C4-2B (cell line): ENCODE results near the gene PLEKHA8.
A peak's percentile ranks its signal among the peaks of the same experiment; 100 is the strongest.

Source experiments
- H3K27ac ChIP-seq: fragments of 450-650 bp; 2 replicates; pipeline ENCODE4 v1.5.1; 2017
- ZFX ChIP-seq: fragments of 450-650 bp; IDR thresholded peaks from 2 replicates; pipeline ENCODE4 v1.6.1; 2017
- TF ChIP-seq, protein P1 (sequence below): fragments of 450-650 bp; conservative IDR thresholded peaks from 2 replicates; pipeline ENCODE4 v1.5.1; 2017; ENCODE audit warnings: mild to moderate bottlenecking

Gene PLEKHA8

GRCh38 chr7:30167901-30168300 is 139.7 kb downstream of the PLEKHA8 start:
- no peak overlapping the region for H3K27ac ChIP-seq
- no peak for TF ChIP-seq ZFX
- TF ChIP-seq, protein P1, sequence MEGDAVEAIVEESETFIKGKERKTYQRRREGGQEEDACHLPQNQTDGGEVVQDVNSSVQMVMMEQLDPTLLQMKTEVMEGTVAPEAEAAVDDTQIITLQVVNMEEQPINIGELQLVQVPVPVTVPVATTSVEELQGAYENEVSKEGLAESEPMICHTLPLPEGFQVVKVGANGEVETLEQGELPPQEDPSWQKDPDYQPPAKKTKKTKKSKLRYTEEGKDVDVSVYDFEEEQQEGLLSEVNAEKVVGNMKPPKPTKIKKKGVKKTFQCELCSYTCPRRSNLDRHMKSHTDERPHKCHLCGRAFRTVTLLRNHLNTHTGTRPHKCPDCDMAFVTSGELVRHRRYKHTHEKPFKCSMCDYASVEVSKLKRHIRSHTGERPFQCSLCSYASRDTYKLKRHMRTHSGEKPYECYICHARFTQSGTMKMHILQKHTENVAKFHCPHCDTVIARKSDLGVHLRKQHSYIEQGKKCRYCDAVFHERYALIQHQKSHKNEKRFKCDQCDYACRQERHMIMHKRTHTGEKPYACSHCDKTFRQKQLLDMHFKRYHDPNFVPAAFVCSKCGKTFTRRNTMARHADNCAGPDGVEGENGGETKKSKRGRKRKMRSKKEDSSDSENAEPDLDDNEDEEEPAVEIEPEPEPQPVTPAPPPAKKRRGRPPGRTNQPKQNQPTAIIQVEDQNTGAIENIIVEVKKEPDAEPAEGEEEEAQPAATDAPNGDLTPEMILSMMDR: no peak

- TF ChIP-seq ZFX: no peak
- TF ChIP-seq, protein P1: no peak
- H3K27ac ChIP-seq: no peak overlapping the region
These were observed 140.8 kb downstream of the PLEKHA8 start for GRCh38 chr7:30168835-30169573.

DNA sequence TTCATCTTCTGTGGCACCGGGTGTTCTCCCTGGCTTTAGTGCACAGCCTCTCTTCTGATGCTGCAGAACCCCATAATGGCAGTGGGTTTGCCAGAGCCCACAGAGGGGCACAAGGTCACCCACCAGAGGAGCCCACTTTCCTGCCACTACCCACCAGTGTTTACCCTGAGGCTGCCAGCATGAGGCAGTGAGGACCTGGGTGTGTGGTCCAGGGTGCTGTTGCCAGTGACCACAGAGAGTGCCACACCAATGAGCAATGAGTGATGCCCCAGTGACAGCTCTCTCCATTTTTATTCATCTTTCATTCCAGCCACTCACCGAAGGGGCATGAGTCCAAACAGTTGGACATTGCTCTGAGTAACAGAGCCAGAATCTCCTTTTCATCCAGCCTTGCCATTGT is 141.4 kb downstream of the PLEKHA8 start:
- no peak overlapping the region for H3K27ac ChIP-seq
- TF ChIP-seq, protein P1: no peak
- TF ChIP-seq ZFX: no peak

DNA sequence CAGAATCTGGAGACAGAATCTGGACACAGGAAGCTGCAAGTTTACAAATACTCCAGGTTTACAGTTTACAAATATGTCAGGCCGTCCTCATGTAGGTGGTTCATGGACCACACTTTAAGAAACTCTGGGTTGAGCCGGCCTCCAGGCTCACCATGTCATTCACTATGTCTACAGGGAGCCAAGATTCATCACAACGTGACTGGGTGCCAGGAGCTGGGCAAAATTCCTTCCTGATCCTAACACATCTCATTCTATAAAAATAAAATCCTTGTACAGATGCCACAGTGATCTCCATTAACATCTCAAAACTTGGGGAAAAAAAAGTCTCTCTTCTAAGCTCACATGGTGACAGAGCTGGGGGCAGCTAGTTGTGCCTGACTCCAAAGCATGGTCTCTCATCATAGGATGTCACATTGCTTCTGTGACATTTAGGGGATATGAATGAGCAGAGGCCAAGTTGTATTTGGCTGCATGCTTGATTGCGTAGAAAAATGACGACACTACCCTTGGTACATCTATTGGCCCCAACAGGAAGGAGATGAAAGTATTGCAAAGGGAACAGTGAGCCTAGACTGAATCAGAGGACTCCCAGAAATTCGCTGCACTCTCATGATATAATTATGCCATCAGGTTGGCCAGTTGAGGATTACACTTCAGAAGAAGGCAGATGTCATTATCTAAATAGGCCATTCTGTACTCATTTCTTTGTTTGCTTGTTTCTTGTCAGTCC is 142.4 kb downstream of the PLEKHA8 start:
- H3K27ac ChIP-seq: no peak overlapping the region
- TF ChIP-seq ZFX: no peak
- TF ChIP-seq, protein P1: no peak

DNA sequence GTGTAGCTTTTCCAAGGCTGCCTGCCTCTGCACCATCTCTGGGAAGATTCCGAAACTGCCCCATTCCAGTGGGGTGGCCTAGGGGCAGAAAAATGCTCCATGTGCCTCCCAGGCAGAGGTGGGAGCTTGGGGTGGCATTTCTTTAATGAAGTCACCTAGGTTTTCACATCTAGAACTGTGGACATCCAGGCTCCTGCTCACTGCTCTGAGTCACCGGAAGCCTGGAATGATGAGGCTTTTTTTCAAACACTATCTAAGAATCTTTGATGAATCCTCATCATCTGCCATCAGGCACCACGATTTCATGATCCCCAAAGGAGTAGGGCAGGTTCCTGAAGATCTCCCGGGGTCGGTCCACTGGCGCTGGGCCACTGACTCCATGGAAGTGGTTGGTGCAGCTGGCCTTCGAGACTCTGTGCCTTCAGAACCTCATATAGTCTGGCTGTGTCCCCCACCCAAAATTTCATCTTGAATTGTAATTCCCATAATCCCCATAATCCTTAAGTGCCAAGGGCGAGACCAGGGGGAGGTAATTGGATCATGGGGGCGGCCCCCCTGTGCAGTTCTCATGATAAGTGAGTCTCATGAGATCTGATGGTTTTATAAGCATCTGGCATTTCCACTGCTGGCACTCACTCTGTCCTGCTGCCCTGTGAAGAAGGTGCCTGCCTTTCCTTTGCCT is 143.7 kb downstream of the PLEKHA8 start:
- TF ChIP-seq, protein P1: no peak
- no peak for TF ChIP-seq ZFX
- H3K27ac ChIP-seq: no peak overlapping the region

- H3K27ac ChIP-seq: peak overlapping the region; percentile 15
- TF ChIP-seq, protein P1: no peak
- no peak for TF ChIP-seq ZFX
These were observed 144.2 kb downstream of the PLEKHA8 start for GRCh38 chr7:30172451-30172850.
